Myocyte (in vitro differentiated cells): Measurements from ENCODE around the gene PRCC. TPM values are rescaled to one million over a fixed set of nuclear protein-coding genes. Genes with fewer than 3 reads are reported as not detected.
A peak's percentile ranks its signal among the peaks of the same experiment; 100 is the strongest.
"Not testable (repeated sequence)": the region's sequence is repeated elsewhere in the genome, so short reads cannot be mapped to it uniquely, and the experiment has no call there.

Experiments used
- DNase-seq: peaks from one replicate; pipeline ENCODE4 v3.0.0-alpha.2; 2012; ENCODE audit warnings: low read depth
- total RNA-seq: library from RNA; depleted of rRNA; stranded (reverse); fragments of >200 nt; gene quantifications from 2 replicates; pipeline ENCODE4 v1.2.3, GENCODE V29; 2014

PRCC gene
- total RNA-seq, 1 donor from 2014 or later: 52.6 TPM

GRCh38 chr1:156760796-156761104, 6.6 kb upstream of the PRCC start:
- DNase-seq: no peak

- not testable (repeated sequence) for DNase-seq
Observed at GRCh38 chr1:156765136-156765535, 2.2 kb upstream of the PRCC start.

GRCh38 chr1:156765666-156766065, 1.7 kb upstream of the PRCC start:
- no peak for DNase-seq

GRCh38 chr1:156766298-156767100, 836 bp upstream of the PRCC start:
- DNase-seq: peak; percentile 25

GRCh38 chr1:156767879-156768604, 707 bp downstream of the PRCC start:
- no peak for DNase-seq

GRCh38 chr1:156768610-156769295, 1.4 kb downstream of the PRCC start:
- DNase-seq: no peak

- DNase-seq: no peak
Observed at GRCh38 chr1:156772222-156772621, 4.9 kb downstream of the PRCC start.

GRCh38 chr1:156772728-156773497, 5.6 kb downstream of the PRCC start:
- no peak for DNase-seq

- DNase-seq: no peak
Observed at GRCh38 chr1:156773607-156774006, 6.3 kb downstream of the PRCC start.

- DNase-seq: no peak
Observed at GRCh38 chr1:156775799-156776198, 8.5 kb downstream of the PRCC start.

- no peak for DNase-seq
Observed at GRCh38 chr1:156776942-156777341, 9.6 kb downstream of the PRCC start.

- no peak for DNase-seq
Observed at GRCh38 chr1:156777573-156777972, 10.2 kb downstream of the PRCC start.

- peak; percentile 65 for DNase-seq
Observed at GRCh38 chr1:156781585-156782186, 14.4 kb downstream of the PRCC start.

- no peak for DNase-seq
Observed at GRCh38 chr1:156785458-156785857, 18.1 kb downstream of the PRCC start.

GRCh38 chr1:156786640-156787039, 19.3 kb downstream of the PRCC start:
- no peak for DNase-seq

- DNase-seq: no peak
Observed at GRCh38 chr1:156788136-156788535, 20.8 kb downstream of the PRCC start.

- no peak for DNase-seq
Observed at GRCh38 chr1:156789621-156790318, 22.4 kb downstream of the PRCC start.

GRCh38 chr1:156794506-156795373, 27.4 kb downstream of the PRCC start:
- DNase-seq: peak; percentile 39

GRCh38 chr1:156795374-156795733, 28.0 kb downstream of the PRCC start:
- no peak for DNase-seq
